SK-N-MC (cell line): ENCODE data around the gene AHCYL1.
A peak's percentile ranks its signal among the peaks of the same experiment; 100 is the strongest.

Experiments used
- DNase-seq: peaks from one replicate; pipeline ENCODE4 v3.0.0-alpha.2; 2011; ENCODE audit warnings: low read depth, low spot score
- H3K27ac ChIP-seq: fragments of 200-600 bp; sonication (generic); 2 replicates; pipeline ENCODE4 v1.5.1; 2016; ENCODE audit warnings: mixed run types
- H3K36me3 ChIP-seq: fragments of 200-600 bp; sonication (generic); 2 replicates; pipeline ENCODE4 v1.6.1; 2017; ENCODE audit warnings: antibody characterized with exemption, low read length, mixed read lengths; ENCODE audit not compliant: insufficient read depth
- H3K4me3 ChIP-seq: fragments of 200-600 bp; sonication (generic); 2 replicates; pipeline ENCODE4 v1.5.1; 2016
- H3K9ac ChIP-seq: fragments of 200-600 bp; sonication (generic); 2 replicates; pipeline ENCODE4 v1.8.0; 2017; ENCODE audit warnings: mixed run types, mixed read lengths; ENCODE audit not compliant: insufficient read length
- H3K9me3 ChIP-seq: fragments of 200-600 bp; sonication (generic); 2 replicates; pipeline ENCODE4 v1.6.1; 2017; ENCODE audit warnings: low read depth, mild to moderate bottlenecking, antibody characterized with exemption, low read length, moderate library complexity, mixed read lengths
- EZH2 ChIP-seq: fragments of 200-600 bp; sonication (generic); IDR thresholded peaks from one replicate; pipeline ENCODE4 v1.6.1; 2017; ENCODE audit warnings: antibody characterized with exemption
- FOXP2 ChIP-seq: optimal IDR thresholded peaks from 2 replicates; pipeline ENCODE3; 2011; ENCODE audit warnings: mild to moderate bottlenecking, moderate library complexity; ENCODE audit not compliant: insufficient read depth; ENCODE audit errors: extremely low read length, control extremely low read depth
- POLR2AphosphoS5 ChIP-seq: IDR thresholded peaks from 2 replicates; pipeline ENCODE4 v1.6.1; 2012; ENCODE audit warnings: mild to moderate bottlenecking, low read depth, low read length, borderline replicate concordance

Gene AHCYL1

GRCh38 chr1:109989506-109990301 lies 5.1 kb downstream of the AHCYL1 start:
- Histone ChIP-seq H3K27ac (peak overlapping the region; percentile 27; the same call in 1 of the 2 replicates), H3K36me3 (peaks cover 37% of the 10 kb centered on the region), H3K9me3 (no peaks in the 10 kb centered on the region), H3K9ac (peak overlapping the region; percentile 13), H3K4me3 (no peak overlapping the region)
- DNase-seq = no peak
- TF ChIP-seq POLR2AphosphoS5 (no peak), FOXP2 (no peak), EZH2 (no peak)

- TF ChIP-seq EZH2 = no peak
- no peak for TF ChIP-seq FOXP2
- TF ChIP-seq POLR2AphosphoS5 = no peak
- DNase-seq = no peak
- Histone ChIP-seq H3K27ac (peak overlapping the region; percentile 27; the same call in 1 of the 2 replicates), H3K9me3 (no peaks in the 10 kb centered on the region), H3K36me3 (peaks cover 37% of the 10 kb centered on the region), H3K9ac (peak overlapping the region; percentile 15), H3K4me3 (no peak overlapping the region)
These were observed 5.7 kb downstream of the AHCYL1 start for GRCh38 chr1:109990302-109990653.

GRCh38 chr1:109991400-109991925 lies 6.9 kb downstream of the AHCYL1 start:
- H3K36me3 ChIP-seq = peaks cover 40% of the 10 kb centered on the region
- H3K27ac ChIP-seq = no peak overlapping the region
- H3K9me3 ChIP-seq = no peaks in the 10 kb centered on the region
- no peak overlapping the region for H3K4me3 ChIP-seq
- TF ChIP-seq POLR2AphosphoS5 (no peak), FOXP2 (no peak), EZH2 (no peak)
- no peak for DNase-seq
- H3K9ac ChIP-seq = no peak overlapping the region

GRCh38 chr1:109993885-109994284 lies 9.3 kb downstream of the AHCYL1 start:
- Histone ChIP-seq H3K9ac (no peak overlapping the region), H3K27ac (no peak overlapping the region), H3K9me3 (no peaks in the 10 kb centered on the region), H3K36me3 (peaks cover 22% of the 10 kb centered on the region), H3K4me3 (no peak overlapping the region)
- DNase-seq = no peak
- TF ChIP-seq EZH2 (no peak), POLR2AphosphoS5 (no peak), FOXP2 (no peak)

GRCh38 chr1:109994654-109995053 lies 10.1 kb downstream of the AHCYL1 start:
- peaks cover 18% of the 10 kb centered on the region for H3K36me3 ChIP-seq
- H3K9me3 ChIP-seq = no peaks in the 10 kb centered on the region
- no peak overlapping the region for H3K9ac ChIP-seq
- no peak overlapping the region for H3K4me3 ChIP-seq
- no peak for TF ChIP-seq FOXP2
- TF ChIP-seq POLR2AphosphoS5 = no peak
- TF ChIP-seq EZH2 = no peak
- no peak overlapping the region for H3K27ac ChIP-seq
- DNase-seq = no peak

DNA sequence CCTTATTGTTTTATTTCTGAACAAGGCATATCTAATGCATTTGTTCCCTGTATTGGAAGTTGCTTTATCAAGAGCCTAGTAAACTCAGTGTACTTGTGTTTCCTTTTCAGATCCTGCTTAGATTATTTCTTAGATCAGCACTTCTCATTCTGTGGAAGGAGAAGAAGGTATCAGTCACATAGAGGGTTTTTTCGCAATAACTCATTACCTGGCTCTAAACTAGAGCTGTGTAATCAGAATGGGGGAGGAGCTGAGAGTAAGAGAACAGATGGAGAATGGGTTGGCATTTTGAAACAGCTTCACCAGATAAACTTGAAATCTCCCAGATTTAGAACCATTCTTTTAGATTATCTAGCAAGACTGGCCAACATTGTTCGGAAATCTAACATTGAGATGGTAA lies 11.0 kb downstream of the AHCYL1 start:
- Histone ChIP-seq H3K9me3 (no peaks in the 10 kb centered on the region), H3K27ac (no peak overlapping the region), H3K9ac (no peak overlapping the region), H3K4me3 (no peak overlapping the region), H3K36me3 (peaks cover 12% of the 10 kb centered on the region; the same call in 1 of the 2 replicates)
- DNase-seq = no peak
- TF ChIP-seq EZH2 (no peak), POLR2AphosphoS5 (no peak), FOXP2 (no peak)

- no peak for DNase-seq
- H3K4me3 ChIP-seq = no peak overlapping the region
- H3K9me3 ChIP-seq = no peaks in the 10 kb centered on the region
- H3K36me3 ChIP-seq = peaks cover 6% of the 10 kb centered on the region; the same call in 1 of the 2 replicates
- no peak overlapping the region for H3K9ac ChIP-seq
- H3K27ac ChIP-seq = no peak overlapping the region
- TF ChIP-seq EZH2 (no peak), FOXP2 (no peak), POLR2AphosphoS5 (no peak)
These were observed 11.9 kb downstream of the AHCYL1 start for GRCh38 chr1:109996476-109996875.

DNA sequence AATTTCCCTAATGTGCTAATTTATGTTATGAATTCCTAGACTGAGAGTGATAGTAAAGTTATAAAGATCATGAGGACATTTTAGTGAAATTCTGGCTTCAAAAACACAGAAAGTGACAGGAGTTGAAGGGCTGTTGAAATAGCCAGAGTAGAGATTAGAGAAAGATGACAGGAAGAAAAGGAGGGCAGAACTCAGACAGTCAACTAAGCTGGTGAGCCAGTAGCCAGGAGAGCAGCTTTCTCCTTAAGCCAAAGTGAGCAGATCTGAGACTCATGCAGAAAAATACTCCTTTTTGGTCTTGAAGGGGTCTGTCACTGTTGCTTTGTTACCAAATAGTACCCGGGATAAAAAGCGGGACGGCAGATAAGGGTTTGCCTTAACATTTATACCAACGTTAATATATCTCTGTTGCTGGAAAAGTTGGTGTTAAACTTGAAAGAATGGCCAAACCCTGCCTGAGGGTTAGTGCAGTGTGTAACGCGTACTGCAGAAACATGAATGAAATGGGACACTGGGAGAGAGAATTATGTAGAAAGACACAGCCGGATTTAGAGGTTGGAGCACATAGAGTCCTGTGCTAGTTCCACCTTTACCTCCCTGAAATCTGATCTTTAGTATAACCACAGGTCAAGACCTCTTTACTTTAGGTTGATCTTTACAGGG lies 12.8 kb downstream of the AHCYL1 start:
- Histone ChIP-seq H3K4me3 (no peak overlapping the region), H3K36me3 (peaks cover 3% of the 10 kb centered on the region; the same call in 1 of the 2 replicates), H3K27ac (peak overlapping the region; percentile 27; the same call in 1 of the 2 replicates), H3K9me3 (no peaks in the 10 kb centered on the region), H3K9ac (no peak overlapping the region)
- TF ChIP-seq FOXP2 (no peak), POLR2AphosphoS5 (no peak), EZH2 (no peak)
- DNase-seq = no peak
